ENCODE results near the gene CXCL14. TPM values are rescaled to one million over a fixed set of nuclear protein-coding genes. Genes with fewer than 3 reads are reported as not detected.

The CXCL14 gene
- total and polyA plus RNA-seq, 2 donors (not counting 1 experiment from before 2014, with no cell fraction given), result 0.17 TPM; not detected in 1

- H2AFZ ChIP-seq (ENCODE audit: low read length), result no peak overlapping the region
- no peaks in the 10 kb centered on the region for H3K36me3 ChIP-seq (ENCODE audit: control insufficient read depth, insufficient read depth, low read length)
- H3K79me2 ChIP-seq (ENCODE audit: control insufficient read depth, insufficient read depth, low read length), result no peaks in the 10 kb centered on the region
- H3K4me3 ChIP-seq (replicated peaks in 1 of 4; ENCODE audit: control extremely low read depth in 1 of 4, insufficient read depth in 1 of 4, low read depth in 3 of 4, low read length in 4 of 4), result no peak overlapping the region
- H3K27ac ChIP-seq (ENCODE audit: insufficient read depth, low read length), result no peak overlapping the region
- H3K4me1 ChIP-seq (ENCODE audit: control insufficient read depth, extremely low read depth, insufficient read depth, low read length), result no peaks in the 10 kb centered on the region
- no peaks in the 10 kb centered on the region for H4K20me1 ChIP-seq (ENCODE audit: control insufficient read depth, extremely low read depth, insufficient read depth, low read length)
- no peak overlapping the region for H3K4me2 ChIP-seq (ENCODE audit: extremely low read depth, insufficient read depth, low read length)
- H3K9me3 ChIP-seq (ENCODE audit: control insufficient read depth, insufficient read depth, low read depth, low read length), result no peaks in the 10 kb centered on the region
- H3K9ac ChIP-seq (ENCODE audit: insufficient read depth, low read length), result no peak overlapping the region
- no peak for DNase-seq (ENCODE audit: low read depth in 2 of 2)
- no peaks in the 10 kb centered on the region for H3K27me3 ChIP-seq (ENCODE audit: control insufficient read depth, insufficient read depth, low read length)
- TF ChIP-seq EZH2 (IDR thresholded peaks at IDR 0.05; ENCODE audit: low read length, missing control alignments), result no peak
- no peak for TF ChIP-seq CTCF (conservative IDR thresholded peaks at IDR 0.05 in 1 of 2, IDR thresholded peaks at IDR 0.05 in 1 of 2; ENCODE audit: low read depth in 1 of 2, low read length in 2 of 2)
These were observed 26.4 kb upstream of the CXCL14 start for GRCh38 chr5:135605221-135605620.

GRCh38 chr5:135604056-135604455 lies 25.3 kb upstream of the CXCL14 start:
- H3K4me2 ChIP-seq (ENCODE audit: extremely low read depth, insufficient read depth, low read length), result no peak overlapping the region
- no peaks in the 10 kb centered on the region for H3K36me3 ChIP-seq (ENCODE audit: control insufficient read depth, insufficient read depth, low read length)
- no peak overlapping the region for H2AFZ ChIP-seq (ENCODE audit: low read length)
- no peaks in the 10 kb centered on the region for H4K20me1 ChIP-seq (ENCODE audit: control insufficient read depth, extremely low read depth, insufficient read depth, low read length)
- no peak for DNase-seq (ENCODE audit: low read depth in 2 of 2)
- H3K79me2 ChIP-seq (ENCODE audit: control insufficient read depth, insufficient read depth, low read length), result no peaks in the 10 kb centered on the region
- no peak overlapping the region for H3K9ac ChIP-seq (ENCODE audit: insufficient read depth, low read length)
- no peaks in the 10 kb centered on the region for H3K4me1 ChIP-seq (ENCODE audit: control insufficient read depth, extremely low read depth, insufficient read depth, low read length)
- H3K9me3 ChIP-seq (ENCODE audit: control insufficient read depth, insufficient read depth, low read depth, low read length), result no peaks in the 10 kb centered on the region
- TF ChIP-seq EZH2 (IDR thresholded peaks at IDR 0.05; ENCODE audit: low read length, missing control alignments) (no peak), CTCF (conservative IDR thresholded peaks at IDR 0.05 in 1 of 2, IDR thresholded peaks at IDR 0.05 in 1 of 2; ENCODE audit: low read depth in 1 of 2, low read length in 2 of 2) (no peak)
- no peak overlapping the region for H3K4me3 ChIP-seq (replicated peaks in 1 of 4; ENCODE audit: control extremely low read depth in 1 of 4, insufficient read depth in 1 of 4, low read depth in 3 of 4, low read length in 4 of 4)
- no peaks in the 10 kb centered on the region for H3K27me3 ChIP-seq (ENCODE audit: control insufficient read depth, insufficient read depth, low read length)
- H3K27ac ChIP-seq (ENCODE audit: insufficient read depth, low read length), result no peak overlapping the region

GRCh38 chr5:135602882-135603721 lies 24.3 kb upstream of the CXCL14 start:
- H3K27me3 ChIP-seq (ENCODE audit: control insufficient read depth, insufficient read depth, low read length), result no peaks in the 10 kb centered on the region
- no peak for TF ChIP-seq CTCF (conservative IDR thresholded peaks at IDR 0.05 in 1 of 2, IDR thresholded peaks at IDR 0.05 in 1 of 2; ENCODE audit: low read depth in 1 of 2, low read length in 2 of 2)
- no peak for TF ChIP-seq EZH2 (IDR thresholded peaks at IDR 0.05; ENCODE audit: low read length, missing control alignments)
- DNase-seq (ENCODE audit: low read depth in 2 of 2), result no peak
- no peak overlapping the region for H3K4me3 ChIP-seq (replicated peaks in 1 of 4; ENCODE audit: control extremely low read depth in 1 of 4, insufficient read depth in 1 of 4, low read depth in 3 of 4, low read length in 4 of 4)
- no peaks in the 10 kb centered on the region for H3K36me3 ChIP-seq (ENCODE audit: control insufficient read depth, insufficient read depth, low read length)
- H3K4me1 ChIP-seq (ENCODE audit: control insufficient read depth, extremely low read depth, insufficient read depth, low read length), result no peaks in the 10 kb centered on the region
- no peaks in the 10 kb centered on the region for H3K79me2 ChIP-seq (ENCODE audit: control insufficient read depth, insufficient read depth, low read length)
- H3K9ac ChIP-seq (ENCODE audit: insufficient read depth, low read length), result no peak overlapping the region
- H2AFZ ChIP-seq (ENCODE audit: low read length), result no peak overlapping the region
- no peak overlapping the region for H3K27ac ChIP-seq (ENCODE audit: insufficient read depth, low read length)
- no peaks in the 10 kb centered on the region for H3K9me3 ChIP-seq (ENCODE audit: control insufficient read depth, insufficient read depth, low read depth, low read length)
- H3K4me2 ChIP-seq (ENCODE audit: extremely low read depth, insufficient read depth, low read length), result no peak overlapping the region
- no peaks in the 10 kb centered on the region for H4K20me1 ChIP-seq (ENCODE audit: control insufficient read depth, extremely low read depth, insufficient read depth, low read length)

Data from fibroblast of lung (primary cell).